GM12874 (cell line): ENCODE results near the gene ABHD17C.

Source experiments
- TF ChIP-seq, protein P1 (sequence below): IDR thresholded peaks from 2 replicates; pipeline ENCODE4 v1.5.1; 2011; ENCODE audit warnings: low read depth, mild to moderate bottlenecking, control low read depth, low read length, moderate library complexity; ENCODE audit not compliant: insufficient read depth

ABHD17C gene

DNA sequence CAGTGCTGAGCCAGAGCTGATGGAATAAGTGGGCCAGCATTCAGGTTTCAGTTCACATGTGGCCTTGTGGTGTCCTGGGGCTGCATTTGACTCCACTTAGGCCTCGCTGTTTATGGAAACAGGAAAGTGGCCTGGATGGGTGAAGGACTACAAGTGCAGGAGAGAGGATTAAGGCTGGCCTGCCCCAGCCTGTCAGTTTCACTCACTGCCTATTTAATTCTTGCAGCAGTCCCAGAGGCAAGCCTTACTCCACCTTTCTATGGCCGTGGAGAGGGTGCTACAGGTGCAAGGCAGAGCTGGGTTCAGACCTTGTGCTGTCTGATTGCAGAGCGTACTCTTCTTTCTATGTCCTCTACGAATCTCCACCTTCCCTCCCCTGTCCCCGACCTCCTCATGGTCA, 37.7 kb downstream of the ABHD17C start:
- TF ChIP-seq, protein P1, sequence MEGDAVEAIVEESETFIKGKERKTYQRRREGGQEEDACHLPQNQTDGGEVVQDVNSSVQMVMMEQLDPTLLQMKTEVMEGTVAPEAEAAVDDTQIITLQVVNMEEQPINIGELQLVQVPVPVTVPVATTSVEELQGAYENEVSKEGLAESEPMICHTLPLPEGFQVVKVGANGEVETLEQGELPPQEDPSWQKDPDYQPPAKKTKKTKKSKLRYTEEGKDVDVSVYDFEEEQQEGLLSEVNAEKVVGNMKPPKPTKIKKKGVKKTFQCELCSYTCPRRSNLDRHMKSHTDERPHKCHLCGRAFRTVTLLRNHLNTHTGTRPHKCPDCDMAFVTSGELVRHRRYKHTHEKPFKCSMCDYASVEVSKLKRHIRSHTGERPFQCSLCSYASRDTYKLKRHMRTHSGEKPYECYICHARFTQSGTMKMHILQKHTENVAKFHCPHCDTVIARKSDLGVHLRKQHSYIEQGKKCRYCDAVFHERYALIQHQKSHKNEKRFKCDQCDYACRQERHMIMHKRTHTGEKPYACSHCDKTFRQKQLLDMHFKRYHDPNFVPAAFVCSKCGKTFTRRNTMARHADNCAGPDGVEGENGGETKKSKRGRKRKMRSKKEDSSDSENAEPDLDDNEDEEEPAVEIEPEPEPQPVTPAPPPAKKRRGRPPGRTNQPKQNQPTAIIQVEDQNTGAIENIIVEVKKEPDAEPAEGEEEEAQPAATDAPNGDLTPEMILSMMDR: no peak

DNA sequence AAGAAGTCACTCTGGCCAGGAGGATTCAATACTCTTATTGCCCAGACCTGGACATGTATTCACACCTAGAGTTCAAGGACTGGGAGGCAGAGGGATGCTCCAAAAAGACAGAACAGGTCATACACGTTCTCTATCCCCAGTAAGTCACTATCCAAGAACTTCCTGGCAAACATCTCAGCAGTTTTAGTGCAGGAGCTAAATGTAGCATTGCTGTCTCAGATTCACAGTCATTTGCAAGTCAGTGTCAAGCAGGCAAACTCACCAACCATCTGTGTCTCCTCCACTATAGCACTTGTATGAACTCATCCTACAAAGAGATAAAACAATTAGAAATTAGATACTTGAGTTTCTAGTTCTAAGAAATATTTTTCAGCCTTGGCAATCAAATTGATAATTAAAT, 38.4 kb downstream of the ABHD17C start:
- TF ChIP-seq, protein P1: no peak

DNA sequence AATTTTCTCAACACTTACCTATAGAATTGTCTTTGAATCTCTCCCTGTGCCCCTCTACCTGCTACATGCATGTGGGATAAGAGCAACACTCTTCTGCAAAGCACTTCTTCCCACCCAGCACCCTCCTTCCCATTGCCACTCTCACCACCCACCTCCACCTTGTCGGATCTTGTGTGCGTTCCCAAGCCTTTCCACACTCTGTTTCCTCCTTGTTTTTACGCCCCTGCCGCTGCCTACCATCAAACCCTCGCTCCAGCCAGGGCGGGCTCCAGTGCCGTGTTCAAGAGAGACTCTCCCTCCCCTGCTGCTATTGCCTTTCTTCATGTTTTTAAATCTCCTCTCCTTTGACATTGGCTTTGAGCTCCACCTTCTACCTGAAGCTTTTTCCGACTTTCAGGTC, 40.2 kb downstream of the ABHD17C start:
- TF ChIP-seq, protein P1: no peak

DNA sequence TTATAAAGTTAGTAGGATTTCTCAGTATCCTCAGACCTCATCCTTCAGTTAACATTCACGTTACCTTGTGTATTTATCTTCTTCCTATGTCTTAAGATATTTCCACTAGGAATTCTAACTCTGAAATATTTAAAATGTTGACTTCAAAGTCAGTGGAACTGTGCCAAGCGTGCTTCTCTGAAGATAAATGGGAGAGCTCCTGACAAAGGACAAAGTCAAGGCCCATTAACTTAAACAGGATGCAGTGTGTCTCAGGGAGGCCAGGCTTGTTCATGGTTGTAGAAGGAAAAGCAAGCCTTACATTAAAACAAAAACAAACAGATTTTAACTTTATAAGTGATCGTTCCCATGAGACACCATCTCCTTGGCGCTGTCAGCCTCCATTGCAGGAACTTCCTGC, 41.5 kb downstream of the ABHD17C start:
- TF ChIP-seq, protein P1: no peak

DNA sequence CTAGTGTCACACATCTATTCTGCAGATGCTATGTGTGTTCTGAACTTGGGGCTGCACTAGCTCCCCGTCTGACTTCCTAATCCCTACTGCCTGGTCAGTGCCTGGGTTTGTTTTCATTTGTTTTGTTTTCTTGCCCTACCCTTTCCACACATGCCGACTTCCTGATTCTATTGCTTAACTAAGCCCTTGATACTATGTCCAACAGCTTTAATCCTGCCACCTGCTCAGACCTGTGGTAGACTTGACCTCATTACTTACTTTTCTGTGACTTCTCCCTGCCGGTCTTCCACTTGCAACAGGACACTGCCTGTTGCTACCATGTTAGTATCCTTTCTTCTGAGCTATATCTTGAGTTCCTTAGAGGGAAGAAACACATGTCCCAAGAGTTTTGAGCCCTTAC, 44.8 kb downstream of the ABHD17C start:
- TF ChIP-seq, protein P1: no peak

DNA sequence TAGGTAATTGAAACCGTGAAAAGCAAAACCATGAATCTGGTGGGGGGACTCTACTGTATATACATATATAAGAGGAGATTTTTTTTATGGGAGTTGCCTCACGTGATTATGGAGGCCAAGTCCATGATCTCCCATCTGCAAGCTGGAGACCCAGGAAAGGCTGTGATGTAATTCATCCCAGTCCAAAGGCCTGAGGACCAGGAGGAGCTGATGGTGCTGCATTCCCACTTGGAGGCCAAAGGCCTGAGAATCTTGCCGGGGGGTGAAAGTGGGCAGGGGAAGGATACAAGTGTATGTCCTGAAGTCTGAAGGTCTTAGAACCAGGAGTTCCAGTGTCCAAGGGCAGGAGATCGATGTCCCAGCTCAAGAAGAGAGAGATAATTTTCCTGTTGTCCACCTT, 47.0 kb downstream of the ABHD17C start:
- TF ChIP-seq, protein P1: no peak

DNA sequence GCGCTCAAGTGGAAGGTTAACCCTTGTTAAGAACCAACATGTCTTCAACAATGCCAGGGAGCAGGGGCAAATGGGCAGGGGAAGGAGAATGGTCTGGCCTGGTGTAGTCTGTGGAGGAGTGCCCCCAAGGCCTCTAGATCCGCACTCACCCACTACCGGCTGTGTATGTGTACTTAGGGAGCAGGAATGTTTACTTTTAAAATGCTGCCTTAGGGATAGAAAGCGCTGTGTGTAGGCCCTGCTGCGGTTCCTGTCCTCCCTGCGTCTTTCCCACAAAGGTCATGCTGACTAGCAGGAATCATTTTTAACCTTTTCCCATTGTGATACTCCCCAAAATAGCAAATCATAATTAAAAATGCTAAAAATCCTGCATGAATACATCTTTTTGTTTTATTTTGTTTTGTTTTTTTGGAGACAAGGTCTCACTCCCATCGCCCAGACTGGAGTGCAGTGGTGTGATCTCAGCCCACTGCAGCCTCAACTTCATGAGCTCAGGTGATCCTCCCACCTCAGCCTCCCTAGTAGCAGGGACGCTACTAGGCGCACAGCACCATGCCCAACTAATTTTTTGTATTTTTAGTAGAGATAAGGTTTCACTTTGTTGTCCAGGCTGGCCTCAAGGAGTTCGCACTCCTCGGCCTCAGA, 48.2 kb downstream of the ABHD17C start:
- TF ChIP-seq, protein P1: no peak
